Mammary epithelial cell (primary cell): ENCODE measurements around the gene KRT16.

ENCODE experiments used
- EZH2 ChIP-seq: IDR thresholded peaks from 2 replicates; pipeline ENCODE4 v1.6.1; 2012; ENCODE audit warnings: low read length, inconsistent platforms, borderline replicate concordance
- TF ChIP-seq, protein P1 (sequence below), 2 donors: IDR thresholded peaks in 1 of 2; conservative IDR thresholded peaks in 1 of 2; 2 replicates each; pipeline ENCODE4 v1.5.1; 2011 to 2012; ENCODE audit warnings: inconsistent platforms in 2 of 2, low read length in 2 of 2, mild to moderate bottlenecking in 2 of 2, control low read depth in 1 of 2, low read depth in 1 of 2; ENCODE audit not compliant: insufficient read depth in 1 of 2; ENCODE audit errors: extremely low read depth in 1 of 2

DNA sequence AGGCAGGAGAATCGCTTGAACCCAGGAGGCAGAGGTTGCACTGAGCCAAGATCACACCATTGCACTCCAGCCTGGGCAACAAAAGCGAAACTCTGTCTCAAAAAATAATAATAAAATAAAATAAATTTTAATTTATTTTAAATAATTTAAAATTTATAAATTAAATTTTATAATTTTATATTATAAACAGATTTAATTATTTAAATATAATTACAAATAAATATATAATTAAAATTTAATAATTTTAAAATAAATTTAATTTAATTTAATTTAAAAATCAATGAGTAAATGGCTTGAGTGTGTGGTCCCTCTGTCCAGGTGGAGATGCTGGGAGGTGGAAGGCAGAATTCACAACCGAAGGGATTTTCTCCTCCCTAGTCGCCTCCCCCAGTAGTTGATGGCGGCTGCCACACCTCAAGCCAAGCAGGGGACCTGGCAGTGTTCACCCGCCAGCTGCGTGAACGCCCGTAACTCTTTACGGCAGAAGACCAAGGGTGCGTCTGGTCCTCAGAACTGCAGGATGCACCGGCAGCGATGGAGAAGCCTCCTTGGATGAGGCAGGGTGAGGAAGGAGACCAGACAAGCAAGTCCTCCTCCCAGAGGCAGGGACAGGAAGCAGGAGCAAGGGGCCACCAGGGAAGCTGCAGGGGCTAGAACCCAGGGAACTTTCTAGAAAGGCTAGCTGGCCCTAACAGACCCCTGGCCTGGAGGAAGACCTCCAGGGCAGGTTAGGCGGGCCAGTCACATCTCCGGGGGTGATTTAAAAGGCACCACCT, 34.7 kb upstream of the KRT16 start:
- TF ChIP-seq, protein P1, sequence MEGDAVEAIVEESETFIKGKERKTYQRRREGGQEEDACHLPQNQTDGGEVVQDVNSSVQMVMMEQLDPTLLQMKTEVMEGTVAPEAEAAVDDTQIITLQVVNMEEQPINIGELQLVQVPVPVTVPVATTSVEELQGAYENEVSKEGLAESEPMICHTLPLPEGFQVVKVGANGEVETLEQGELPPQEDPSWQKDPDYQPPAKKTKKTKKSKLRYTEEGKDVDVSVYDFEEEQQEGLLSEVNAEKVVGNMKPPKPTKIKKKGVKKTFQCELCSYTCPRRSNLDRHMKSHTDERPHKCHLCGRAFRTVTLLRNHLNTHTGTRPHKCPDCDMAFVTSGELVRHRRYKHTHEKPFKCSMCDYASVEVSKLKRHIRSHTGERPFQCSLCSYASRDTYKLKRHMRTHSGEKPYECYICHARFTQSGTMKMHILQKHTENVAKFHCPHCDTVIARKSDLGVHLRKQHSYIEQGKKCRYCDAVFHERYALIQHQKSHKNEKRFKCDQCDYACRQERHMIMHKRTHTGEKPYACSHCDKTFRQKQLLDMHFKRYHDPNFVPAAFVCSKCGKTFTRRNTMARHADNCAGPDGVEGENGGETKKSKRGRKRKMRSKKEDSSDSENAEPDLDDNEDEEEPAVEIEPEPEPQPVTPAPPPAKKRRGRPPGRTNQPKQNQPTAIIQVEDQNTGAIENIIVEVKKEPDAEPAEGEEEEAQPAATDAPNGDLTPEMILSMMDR (conservative IDR thresholded peaks at IDR 0.05 in 1 of 2, IDR thresholded peaks at IDR 0.05 in 1 of 2; ENCODE audit: extremely low read depth in 1 of 2, insufficient read depth in 1 of 2, low read depth in 1 of 2, low read length in 2 of 2), result no peak
- no peak for TF ChIP-seq EZH2
